ENCODE data around the gene C11orf68. TPM values are rescaled to one million over a fixed set of nuclear protein-coding genes. Genes with fewer than 3 reads are reported as not detected.
A peak's percentile ranks its signal among the peaks of the same experiment; 100 is the strongest.

The C11orf68 gene
- total and polyA plus RNA-seq, 9 of the 15 experiments (the other 6 are each of a cell fraction or from before 2014, with no cell fraction given) = 3.6 to 35.9 (median 12.8) TPM

- TF ChIP-seq ETS1 (conservative IDR thresholded peaks at IDR 0.05; ENCODE audit: control insufficient read depth, low read depth, low read length) = 0 out of 2 replicates have a peak, but pooled peaks have one; percentile 19
- no peak for TF ChIP-seq ZNF445 (CRISPR knock-in tag; IDR thresholded peaks at IDR 0.05; ENCODE audit: low read depth)
- TF ChIP-seq TCF3 (CRISPR knock-in tag; IDR thresholded peaks at IDR 0.05) = no peak
- no peak for TF ChIP-seq BRF1 (IDR thresholded peaks at IDR 0.05; ENCODE audit: borderline replicate concordance, extremely low read depth, insufficient read length)
- TF ChIP-seq MYBL2 (IDR thresholded peaks at IDR 0.05; ENCODE audit: low read depth) = no peak
- no peak for TF ChIP-seq MYBL2 (CRISPR knock-in tag; IDR thresholded peaks at IDR 0.05; ENCODE audit: borderline replicate concordance)
- no peak for TF ChIP-seq NFE2 (IDR thresholded peaks at IDR 0.05; ENCODE audit: low read depth)
- TF ChIP-seq NR2F6 (CRISPR knock-in tag; IDR thresholded peaks at IDR 0.05) = no peak
- peak; percentile 49 for TF ChIP-seq KDM5B (IDR thresholded peaks at IDR 0.05; ENCODE audit: insufficient replicate concordance, low read depth, low read length)
- TF ChIP-seq NR2C2 (CRISPR knock-in tag; IDR thresholded peaks at IDR 0.05) = 0 out of 2 replicates have a peak, but pooled peaks have one; percentile 37
- no peak for TF ChIP-seq NR2C2 (tag; IDR thresholded peaks at IDR 0.05)
- TF ChIP-seq SMARCB1 (IDR thresholded peaks at IDR 0.05; ENCODE audit: insufficient read length, low read depth) = no peak
- TF ChIP-seq MITF (IDR thresholded peaks at IDR 0.05) = no peak
- TF ChIP-seq RBM22 (IDR thresholded peaks at IDR 0.05; ENCODE audit: low read depth, low read length, poor library complexity, severe bottlenecking) = no peak
- TF ChIP-seq ZNF217 (CRISPR knock-in tag; IDR thresholded peaks at IDR 0.05) = no peak
- no peak for TF ChIP-seq JUND (IDR thresholded peaks at IDR 0.05; ENCODE audit: borderline replicate concordance, low read depth, low read length)
- TF ChIP-seq JUND (tag; IDR thresholded peaks at IDR 0.05; ENCODE audit: borderline replicate concordance, low read depth, low read length) = no peak
- TF ChIP-seq MAZ (CRISPR knock-in tag; conservative IDR thresholded peaks at IDR 0.05 in 1 of 2, IDR thresholded peaks at IDR 0.05 in 1 of 2) = no peak
- no peak for TF ChIP-seq BRF2 (IDR thresholded peaks at IDR 0.05; ENCODE audit: borderline replicate concordance, insufficient read depth, insufficient read length)
- no peak for TF ChIP-seq POLR2B (IDR thresholded peaks at IDR 0.05; ENCODE audit: low read depth, partially characterized antibody)
- TF ChIP-seq, protein P1, sequence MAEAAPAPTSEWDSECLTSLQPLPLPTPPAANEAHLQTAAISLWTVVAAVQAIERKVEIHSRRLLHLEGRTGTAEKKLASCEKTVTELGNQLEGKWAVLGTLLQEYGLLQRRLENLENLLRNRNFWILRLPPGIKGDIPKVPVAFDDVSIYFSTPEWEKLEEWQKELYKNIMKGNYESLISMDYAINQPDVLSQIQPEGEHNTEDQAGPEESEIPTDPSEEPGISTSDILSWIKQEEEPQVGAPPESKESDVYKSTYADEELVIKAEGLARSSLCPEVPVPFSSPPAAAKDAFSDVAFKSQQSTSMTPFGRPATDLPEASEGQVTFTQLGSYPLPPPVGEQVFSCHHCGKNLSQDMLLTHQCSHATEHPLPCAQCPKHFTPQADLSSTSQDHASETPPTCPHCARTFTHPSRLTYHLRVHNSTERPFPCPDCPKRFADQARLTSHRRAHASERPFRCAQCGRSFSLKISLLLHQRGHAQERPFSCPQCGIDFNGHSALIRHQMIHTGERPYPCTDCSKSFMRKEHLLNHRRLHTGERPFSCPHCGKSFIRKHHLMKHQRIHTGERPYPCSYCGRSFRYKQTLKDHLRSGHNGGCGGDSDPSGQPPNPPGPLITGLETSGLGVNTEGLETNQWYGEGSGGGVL (CRISPR knock-in tag; IDR thresholded peaks at IDR 0.05) = no peak
- no peak for TF ChIP-seq ZNF830 (CRISPR knock-in tag; IDR thresholded peaks at IDR 0.05)
Measured at GRCh38 chr11:65915101-65915820, 3.6 kb downstream of the C11orf68 start (continued).
